ENCODE results near the gene ANKH. TPM values are rescaled to one million over a fixed set of nuclear protein-coding genes. Genes with fewer than 3 reads are reported as not detected.
"Not testable (repeated sequence)": the region's sequence is repeated elsewhere in the genome, so short reads cannot be mapped to it uniquely, and the experiment has no call there.

ANKH gene
- total RNA-seq, 1 donor from 2014 or later, result 35.8 TPM

DNA sequence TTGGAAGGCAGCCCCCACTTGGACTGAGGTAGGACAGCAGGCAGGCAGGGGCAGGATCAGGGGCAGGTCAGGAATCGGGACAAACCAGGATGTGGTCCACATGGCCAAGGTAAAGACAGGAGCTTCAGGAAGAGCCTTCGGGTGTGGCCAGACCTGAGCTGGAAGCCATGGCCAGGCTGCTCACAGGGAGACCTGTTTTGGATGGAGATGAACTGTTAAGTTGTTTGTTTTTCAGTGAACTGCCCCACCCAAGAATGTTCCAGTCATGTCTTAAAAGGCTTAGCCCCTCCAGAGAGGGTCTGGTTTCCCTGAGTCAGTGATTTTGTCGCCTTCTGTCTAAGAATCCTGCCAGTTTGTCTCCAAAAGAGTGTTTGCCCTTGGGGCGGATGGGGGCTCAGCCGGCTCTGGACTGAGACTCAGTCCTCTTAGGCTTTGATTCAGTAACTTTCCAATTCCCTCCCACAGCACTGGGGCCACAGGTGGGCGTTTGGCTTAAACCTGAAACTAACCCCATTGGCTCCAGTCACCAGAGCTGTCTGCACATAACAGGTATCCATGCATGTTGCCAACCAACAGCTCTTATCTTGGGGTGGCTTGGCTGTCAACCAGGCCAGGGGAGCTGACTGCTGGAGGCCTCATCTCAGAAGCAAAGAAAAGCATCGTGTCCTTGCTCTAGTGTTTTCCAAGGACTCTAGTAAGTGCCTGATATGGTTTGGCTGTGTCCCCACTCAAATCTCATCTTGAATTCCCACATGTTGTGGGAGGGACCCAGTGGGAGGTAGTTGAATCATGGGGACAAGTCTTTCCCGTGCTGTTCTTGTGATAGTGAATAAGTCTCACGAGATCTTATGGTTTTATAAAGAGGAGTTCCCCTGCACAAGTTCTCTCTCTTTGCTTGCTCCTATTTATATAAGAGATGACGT, 11.3 kb upstream of the ANKH start:
- no peak for DNase-seq

DNA sequence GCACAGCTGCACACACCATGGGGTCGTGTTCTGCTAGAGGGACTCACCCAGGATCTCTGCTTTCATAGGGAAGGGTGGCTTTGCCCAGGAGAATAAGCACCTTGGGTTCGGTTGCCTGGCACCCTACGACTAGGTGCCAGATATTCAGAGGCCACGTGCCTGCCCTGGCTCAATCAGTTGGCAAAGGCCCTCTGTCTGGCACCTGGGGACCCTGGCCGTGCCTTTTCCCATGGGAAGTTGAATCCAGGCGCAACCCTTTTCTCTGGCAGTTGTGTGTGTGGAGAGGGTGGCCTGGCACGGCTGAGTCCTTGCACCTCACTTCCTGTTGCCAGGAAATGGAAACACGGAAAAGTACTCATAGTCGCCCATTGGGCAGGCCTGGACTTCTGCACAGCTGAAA, 10.2 kb upstream of the ANKH start:
- no peak for DNase-seq

DNA sequence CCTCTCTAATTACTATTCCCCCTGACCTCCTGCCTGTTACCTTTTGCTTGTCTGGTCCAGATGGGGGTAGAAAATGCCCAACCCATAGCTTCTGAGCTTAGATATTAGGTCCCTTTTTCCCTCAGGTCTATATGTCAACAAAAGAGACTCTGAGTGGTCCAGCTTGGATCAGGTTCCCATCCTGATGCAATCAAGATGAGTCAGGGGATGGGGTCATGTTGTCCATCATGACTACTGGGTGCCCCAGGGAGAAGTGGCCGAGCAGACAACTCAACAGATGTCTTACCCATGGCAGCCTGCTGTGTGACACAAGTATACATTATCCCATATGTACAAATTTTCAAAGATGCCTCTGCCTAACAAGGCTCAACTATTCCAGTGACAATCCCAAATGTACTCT, 9.1 kb upstream of the ANKH start:
- DNase-seq, result no peak

DNA sequence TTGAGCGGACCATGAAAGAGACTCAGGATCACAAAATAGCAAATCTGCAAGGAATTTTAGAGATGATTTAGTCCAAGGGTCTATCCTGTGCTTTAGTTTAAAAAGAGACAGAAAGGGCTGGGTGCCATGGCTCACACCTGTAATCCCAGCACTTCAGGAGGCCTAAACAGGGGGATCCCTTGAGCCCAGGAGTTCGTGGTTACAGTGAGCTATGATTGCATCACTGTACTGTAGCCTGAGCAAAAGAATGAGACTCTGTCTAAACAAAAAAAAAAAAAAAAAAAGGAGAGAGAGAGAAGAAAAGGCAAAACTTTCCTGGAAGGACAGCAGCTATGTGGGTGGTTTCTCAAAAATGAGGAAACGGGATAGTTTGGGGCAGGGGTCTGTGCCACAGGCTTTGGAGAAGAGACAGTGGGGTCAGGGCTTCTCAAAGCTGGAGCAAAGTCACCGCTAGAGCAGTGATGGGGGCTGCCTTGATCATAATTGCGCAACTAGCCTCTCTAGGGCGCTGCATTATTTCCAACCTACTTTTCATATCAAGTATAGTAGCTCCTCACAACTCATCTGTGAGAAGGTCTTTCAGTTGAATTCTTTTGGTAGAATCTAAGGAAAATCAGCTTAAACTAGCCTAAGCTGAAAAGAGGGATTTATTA, 8.5 kb upstream of the ANKH start:
- DNase-seq, result peak; percentile 64

DNA sequence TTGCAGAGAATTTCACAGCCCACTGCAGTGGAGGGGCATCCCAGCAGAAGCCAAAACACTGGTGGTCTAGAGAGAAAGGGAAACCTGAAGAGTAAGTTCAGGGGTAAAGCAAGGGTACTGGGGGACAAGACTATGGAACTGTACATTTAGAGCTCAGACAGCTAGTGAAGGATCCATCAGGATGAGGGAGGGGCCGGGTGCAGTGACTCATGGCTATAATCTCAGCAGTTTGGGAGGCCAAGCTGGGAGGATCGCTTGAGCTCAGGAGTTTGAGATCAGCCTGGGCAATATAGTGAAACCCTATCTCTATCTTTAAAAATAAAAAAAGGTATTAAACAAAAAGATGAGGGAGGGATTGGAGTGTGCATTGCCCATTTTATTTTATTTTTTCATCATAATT, 7.8 kb upstream of the ANKH start:
- DNase-seq, result no peak

DNA sequence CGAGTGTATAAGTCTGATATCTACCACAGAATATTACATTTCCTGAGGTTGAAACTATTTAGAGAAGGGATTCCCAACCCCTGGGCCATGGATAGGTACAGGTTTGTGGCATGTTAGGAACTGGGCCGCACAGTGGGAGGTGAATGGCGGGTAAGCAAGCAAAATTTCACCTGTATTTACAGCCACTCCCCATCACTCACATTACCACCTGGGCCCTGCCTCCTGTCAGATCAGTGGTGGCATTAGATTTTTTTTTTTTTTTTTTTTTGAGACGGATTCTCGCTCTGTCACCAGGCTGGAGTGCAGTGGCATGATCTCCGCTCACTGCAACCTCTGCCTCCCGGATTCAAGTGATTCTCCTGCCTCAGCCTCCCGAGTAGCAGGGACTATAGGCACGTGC, 6.6 kb upstream of the ANKH start:
- DNase-seq, result not testable (repeated sequence)

DNA sequence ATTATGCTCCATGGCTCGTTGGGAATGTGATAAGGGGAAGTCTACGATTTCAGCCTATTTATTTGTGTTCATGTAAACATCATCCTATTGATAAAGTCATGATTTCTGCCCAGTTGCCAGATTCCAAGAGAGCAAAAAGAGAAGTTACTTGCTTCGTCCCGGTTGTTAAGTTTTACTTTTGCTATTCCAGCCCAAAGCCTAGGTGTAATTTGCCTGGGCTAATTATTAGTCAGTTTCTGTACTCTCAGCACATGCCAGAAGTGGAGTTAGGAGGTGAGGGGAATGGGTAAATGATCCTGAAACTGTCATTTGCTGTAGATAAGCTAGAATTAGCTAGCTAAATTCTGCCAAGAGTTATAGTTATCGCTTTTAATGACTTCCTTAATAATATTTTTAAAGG, 4.5 kb upstream of the ANKH start:
- DNase-seq, result no peak

DNA sequence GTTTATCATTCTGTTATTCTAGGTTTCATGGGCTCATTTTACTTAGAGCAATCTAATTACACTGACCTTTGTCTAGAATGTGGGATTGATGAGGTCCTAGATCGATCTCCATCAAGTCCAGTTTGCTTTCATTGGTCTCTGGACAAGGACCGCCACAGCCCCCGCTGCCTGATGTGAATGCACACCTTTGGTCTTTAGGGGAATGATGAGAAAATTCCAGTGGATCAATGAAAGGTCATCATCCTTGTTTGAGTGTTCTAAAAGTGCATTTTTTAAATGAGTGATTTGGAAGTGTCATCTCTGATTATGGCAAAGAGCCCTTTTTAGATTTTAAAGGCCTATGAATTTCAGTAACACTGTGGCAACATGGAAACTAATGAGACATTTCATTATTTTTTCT, 2.2 kb upstream of the ANKH start:
- no peak for DNase-seq

DNA sequence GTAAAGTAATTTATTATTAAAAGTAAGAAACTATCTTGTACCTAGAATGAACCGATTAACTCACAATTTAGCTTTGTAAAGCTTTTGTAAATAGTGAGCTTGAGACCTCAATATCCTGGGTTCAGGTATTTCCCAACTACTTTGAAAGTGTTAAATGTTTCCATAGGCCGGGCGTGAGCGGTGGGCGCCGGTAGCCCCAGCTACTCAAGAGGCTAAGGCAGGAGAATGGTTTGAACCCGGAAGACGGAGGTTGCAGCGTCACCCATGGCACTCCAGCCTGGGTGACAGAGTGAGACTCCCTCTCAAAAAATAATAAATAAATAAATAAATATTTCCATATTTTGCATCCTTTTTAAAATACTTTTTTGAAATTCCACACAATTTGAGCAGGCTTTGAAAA, 1.5 kb upstream of the ANKH start:
- DNase-seq, result no peak

DNA sequence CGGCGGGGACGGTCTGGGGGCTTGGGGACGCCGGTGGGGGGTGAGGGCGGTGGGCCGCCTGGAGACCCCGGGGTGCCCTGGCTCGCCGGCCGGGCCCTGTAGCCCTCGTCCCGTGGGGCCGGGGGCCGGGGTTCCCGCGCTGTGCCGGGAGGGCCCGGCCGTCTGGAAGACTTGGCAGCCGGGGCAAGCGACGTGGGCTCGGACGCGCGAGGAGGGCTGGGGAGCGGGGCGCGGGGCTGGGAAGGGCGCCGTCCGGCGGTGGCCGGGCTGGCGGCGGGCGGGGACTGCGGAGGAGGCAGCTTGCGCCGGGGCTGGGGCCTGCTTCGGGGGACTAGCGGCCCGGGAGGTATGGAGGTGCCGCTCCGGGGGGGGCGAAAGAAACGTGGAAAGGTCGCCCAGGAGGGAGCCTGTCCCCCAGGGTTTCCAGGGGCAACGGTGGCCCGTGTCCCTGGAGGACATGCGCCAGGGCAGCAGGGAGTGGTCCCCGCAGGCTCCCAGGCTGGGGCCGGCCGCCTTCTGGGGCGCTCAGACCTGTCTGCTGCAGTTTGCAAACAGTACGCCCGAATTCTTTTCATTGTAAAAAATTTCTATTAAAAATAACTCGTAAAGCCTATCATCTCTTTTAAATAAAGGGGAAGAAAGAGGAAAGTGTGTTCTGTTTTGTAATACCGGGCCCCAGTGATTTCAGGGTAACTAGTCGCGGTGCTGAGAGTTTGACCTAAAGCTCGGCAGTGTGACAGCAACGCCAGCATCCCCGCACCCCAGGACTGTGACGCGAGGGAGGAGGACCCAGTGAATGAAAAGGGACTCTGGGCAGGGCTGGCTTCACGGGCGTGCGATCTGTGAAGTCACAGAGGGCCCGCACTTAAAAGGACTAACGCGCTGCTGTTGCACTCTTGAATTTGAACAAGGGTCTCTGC, 752 bp upstream of the ANKH start:
- peak; percentile 69 for DNase-seq

DNA sequence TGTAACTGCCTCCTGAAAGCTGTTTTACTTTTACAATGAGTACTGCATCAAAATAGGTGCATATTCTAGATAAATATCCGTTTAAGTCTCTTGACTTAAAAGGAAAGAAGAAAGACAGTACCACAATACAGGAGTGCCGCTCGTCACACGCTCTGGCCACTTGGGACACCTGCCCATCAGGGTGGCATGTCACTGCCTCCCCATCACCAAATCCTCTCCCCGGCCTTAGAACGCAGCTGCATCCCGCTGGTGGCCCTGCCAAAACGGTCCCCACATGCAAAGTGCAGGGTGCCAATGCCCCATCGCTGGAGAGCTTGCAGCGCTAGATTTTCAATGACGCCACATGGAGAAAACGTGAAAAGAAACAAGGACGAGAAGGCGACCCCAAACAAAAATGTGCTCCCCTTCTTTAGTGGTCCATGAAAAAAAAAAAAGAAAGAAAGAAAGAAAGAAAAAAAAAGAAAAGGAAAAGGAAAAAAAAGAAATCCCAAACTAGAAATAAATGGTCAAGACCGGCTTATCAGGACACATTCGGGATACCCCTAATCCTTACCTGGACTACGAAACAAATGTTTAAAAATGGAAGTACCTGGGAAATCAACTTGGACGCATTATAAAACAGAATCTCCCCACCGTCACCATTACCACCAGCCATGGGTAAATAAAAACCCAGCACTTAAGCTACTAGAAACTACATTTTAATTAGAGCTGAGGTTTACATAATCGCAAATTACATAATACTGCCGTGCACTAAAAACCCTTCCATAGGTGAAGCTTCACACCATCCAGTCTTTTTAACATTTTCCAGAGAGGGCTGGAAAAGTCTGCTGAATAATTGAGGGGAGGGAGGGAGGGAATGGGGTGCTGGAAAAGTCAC, 1.0 kb downstream of the ANKH start:
- no peak for DNase-seq

DNA sequence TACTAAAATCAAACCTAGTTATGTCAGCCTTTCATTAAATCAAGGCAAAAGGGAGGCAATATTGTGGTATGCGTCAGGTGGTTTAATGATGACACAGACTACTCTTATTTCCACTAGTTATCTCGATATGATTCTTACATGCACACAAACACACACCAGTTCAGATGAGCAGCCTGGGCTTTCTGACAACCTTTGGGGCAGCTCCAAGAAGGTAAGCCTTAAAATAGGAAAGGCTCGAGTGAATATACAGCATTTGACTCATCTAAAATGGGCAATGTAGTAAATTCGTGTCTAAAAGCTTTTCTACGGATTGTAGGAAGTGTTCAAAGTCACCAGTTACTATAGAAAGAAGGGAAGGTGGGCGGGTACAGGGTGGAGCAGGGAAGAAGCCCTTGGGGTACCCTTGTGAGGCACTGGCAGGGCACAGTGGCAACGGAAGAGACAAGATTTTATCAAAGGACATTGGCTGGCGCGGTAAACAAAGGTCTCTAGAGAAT, 1.9 kb downstream of the ANKH start:
- no peak for DNase-seq

DNA sequence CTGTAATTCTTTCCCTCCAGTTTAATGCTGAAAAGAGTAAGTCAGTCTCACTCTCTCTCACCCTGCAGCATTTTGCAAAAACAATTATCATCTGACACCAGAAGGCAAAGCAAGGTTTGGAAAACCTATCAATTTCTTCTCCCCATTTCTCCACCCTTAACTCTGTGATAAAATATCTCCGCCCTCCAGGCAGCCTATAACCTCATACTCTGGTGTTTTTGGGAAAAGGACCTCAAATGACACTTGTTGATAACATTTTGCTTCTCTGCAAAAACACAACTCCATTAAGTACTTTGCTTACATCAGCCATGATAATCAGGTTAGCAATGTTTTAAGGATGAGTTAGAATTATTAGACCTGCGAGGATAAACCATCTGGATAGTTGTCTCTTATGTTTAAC, 2.3 kb downstream of the ANKH start:
- no peak for DNase-seq

DNA sequence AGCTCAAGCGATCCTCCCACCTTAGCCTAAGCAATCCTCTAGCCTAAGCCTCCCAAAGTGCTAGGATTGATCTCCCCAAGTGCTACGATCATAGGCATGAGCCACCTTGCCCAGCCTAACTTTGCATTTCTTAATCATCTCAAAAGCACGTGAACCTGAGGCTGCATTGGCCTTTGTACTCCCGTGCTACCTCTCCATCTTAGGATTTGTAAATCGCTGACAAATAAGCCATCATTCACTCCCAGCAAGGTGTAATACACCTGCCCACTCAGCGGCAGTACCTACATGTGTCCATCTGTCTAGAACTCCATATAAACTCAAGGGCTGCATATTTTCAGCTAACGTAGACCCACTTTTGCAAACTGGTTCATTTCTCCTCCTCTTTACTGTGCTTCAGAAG, 2.8 kb downstream of the ANKH start:
- no peak for DNase-seq

DNA sequence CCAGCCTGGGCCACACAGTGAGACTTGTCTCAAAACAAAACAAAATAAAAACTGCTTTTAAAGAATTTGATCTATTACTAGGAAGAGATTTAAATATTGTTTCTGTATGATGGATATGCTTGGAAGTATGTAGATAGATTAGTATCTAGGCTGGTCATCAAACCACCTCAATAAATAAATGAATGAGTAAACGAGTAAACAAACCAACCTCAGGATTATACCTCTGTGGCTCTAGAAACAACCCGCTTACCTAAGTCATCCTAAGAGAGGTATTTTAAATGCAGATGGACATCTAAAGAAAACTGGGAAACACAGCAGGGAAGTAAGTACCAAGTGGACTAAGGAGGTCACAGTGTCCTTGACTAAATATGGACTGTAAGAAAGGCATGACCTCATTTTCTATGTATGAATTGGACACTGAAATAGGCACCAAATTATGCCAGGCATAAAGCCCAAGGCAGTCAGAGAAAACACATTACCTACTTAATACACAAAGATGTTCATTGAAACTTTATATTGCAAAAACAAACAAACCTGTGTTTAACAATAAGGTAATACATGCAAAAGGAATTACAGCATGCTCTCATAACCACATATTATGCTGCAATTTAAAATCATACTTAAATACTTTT, 7.3 kb downstream of the ANKH start:
- no peak for DNase-seq

DNA sequence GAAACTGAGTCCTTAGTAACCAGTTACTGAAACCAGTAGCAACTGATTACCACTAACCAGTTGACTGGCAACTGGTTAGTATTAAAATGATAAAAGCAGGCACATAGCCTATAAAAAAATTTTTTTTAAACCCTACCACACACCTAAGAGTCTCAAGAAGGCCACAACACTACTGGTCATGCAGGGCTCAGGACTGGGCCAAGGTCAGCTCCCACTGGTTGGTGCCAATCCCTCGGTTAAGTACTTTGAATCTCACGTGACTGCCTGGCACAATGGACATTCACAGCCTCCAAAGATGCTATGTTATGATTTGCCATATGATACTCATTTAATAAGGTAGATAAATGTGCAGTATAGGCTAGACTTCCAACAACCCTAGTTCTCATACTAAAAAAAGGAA, 8.5 kb downstream of the ANKH start:
- DNase-seq, result no peak

DNA sequence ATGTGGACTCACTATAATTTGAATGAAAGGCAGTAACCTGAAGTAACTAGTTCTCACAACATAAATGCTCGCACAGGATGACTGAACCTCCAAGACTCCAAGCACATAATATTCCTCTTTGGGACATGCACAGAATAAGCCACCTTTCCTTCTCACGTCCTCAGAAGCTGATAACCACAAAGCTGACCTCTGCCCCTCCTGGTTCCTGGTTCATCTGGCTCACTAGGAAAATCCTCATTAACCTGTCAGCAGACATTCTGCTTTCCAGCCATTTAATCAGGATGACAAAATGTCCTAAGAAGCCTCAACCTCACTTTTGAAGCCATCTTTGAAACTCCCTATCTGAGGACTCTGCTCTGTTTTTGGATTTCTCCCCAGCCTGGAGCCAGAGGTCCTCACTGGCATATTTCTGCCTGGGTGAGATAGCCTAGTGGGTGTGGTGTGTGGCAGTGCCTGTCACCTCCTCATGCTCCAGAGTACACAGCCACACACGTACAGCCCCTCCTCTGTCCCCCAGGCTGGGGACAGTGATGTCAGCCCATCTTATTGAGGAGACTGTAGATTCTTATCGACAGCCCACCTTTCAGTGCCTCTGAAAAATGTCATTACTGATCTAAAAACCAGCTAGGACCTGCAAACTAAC, 10.3 kb downstream of the ANKH start:
- DNase-seq, result no peak

DNA sequence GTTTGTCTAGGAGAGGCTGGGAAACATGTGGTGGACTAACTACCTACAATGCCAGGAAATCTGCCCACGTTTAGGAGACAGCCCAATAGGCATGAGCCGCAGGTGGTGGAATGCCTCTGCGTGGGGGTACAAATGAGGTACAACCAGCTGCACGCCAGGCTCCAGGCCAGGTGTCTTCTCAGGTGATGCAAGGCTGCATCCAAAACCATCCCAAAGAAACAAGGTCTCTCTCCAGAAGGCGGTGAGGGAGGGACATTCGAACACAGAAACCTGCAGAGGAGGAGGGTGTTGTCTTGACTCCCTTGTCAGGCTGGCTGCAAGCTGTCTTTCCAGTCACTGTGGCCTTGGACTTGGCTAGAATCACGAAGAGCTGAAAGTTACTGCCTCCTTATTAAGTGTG, 11.6 kb downstream of the ANKH start:
- DNase-seq, result no peak

DNA sequence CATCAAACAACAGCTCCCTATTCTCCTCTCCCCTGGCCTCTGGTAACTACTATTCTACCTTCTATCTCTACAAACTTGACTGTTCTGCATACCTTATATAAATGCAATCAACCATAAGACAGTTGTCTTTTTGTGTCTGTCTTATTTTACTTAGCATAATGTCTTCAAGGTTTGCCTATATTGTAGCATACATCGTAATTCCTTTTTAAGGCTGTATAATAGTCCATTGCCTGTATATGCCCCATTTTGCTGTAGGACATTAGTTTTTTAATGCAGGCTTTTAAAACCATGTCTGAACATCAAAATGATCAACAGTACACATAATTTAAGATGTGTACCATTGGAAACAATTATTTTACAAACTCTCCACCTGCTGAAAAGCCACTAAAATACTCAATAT, 12.4 kb downstream of the ANKH start:
- DNase-seq, result no peak

DNA sequence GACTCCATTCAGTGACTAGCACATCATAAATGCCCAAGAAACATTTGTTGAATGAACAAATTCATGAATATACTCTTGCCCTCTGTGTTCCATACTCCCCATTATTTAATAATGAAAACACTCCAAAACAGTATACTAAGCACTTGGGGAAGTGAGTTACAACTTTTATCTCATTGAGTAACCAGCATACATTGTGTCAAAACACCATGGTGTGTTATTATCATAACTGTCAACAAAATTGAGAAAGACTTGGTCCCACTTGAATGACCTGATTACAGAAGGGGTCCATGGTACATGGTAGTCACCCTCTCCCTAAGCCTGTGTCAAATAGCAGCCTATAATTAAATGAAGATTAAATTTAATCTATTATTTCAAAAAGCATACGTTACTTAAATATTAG, 16.2 kb downstream of the ANKH start:
- no peak for DNase-seq

DNA sequence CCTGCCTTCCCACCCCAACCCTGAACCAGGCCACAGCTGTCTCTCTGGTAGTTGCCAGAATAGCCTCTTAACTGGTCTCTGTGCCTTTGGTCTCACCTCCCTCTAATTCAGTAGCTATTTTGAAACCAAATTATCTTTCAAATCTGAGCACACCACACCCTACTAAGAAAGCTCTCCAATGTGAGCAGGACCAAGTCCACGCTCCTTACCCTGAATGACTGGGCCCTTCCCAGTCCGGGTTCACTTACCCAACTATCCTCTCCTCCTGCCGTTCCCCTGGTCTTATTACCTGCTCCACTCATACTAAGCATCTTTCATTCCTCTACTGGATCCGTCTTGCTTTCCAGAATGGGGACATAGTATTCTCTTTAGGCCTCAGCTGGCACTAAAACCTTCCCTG, 16.8 kb downstream of the ANKH start:
- DNase-seq, result no peak
